HEK293 (cell line): ENCODE results near the gene RAB6A.

Source experiments
- CTCF ChIA-PET: fragments of 350-600 bp; formaldehyde crosslinking; extraction: SDS; loops from one replicate; lab custom pipeline; 2021; ENCODE audit warnings: antibody characterized with exemption; lab: Yijun Ruan, JAX
- POLR2A ChIA-PET: fragments of 300-600 bp; formaldehyde crosslinking; extraction: SDS; loops from one replicate; lab custom pipeline; 2020; ENCODE audit warnings: antibody characterized with exemption, inconsistent platforms; lab: Yijun Ruan, JAX
- H3K27ac ChIP-seq: fragments of 200-500 bp; sonication (Bioruptor generic); 2 replicates; pipeline ENCODE4 v1.5.1; 2014; ENCODE audit warnings: low read depth, low read length, control low read depth, inconsistent platforms; ENCODE audit errors: extremely low read depth
- H3K36me3 ChIP-seq, 2 experiments: fragments of 200-500 bp in 1 of 2; sonication (Bioruptor generic) in 1 of 2; 1 replicate in 1 of 2; 2 replicates in 1 of 2; pipeline ENCODE4 v1.5.1; 2014 to 2017; ENCODE audit warnings: inconsistent platforms in 2 of 2, low read length in 2 of 2; ENCODE audit not compliant: control insufficient read depth in 2 of 2, insufficient read depth in 1 of 2
- H3K4me1 ChIP-seq: fragments of 200-500 bp; sonication (Bioruptor generic); 2 replicates; pipeline ENCODE4 v1.5.1; 2014; ENCODE audit warnings: mild to moderate bottlenecking, low read length, inconsistent platforms; ENCODE audit not compliant: control insufficient read depth, insufficient read depth
- H3K4me3 ChIP-seq: 2 replicates; pipeline ENCODE4 v1.5.1; 2011; ENCODE audit warnings: low read depth, mild to moderate bottlenecking, control low read depth, low read length, moderate library complexity
- H3K9me3 ChIP-seq: fragments of 200-500 bp; sonication (Bioruptor generic); 2 replicates; pipeline ENCODE4 v1.5.1; 2014; ENCODE audit warnings: low read depth, low read length, inconsistent platforms; ENCODE audit not compliant: control insufficient read depth, insufficient read depth
- GLI2 ChIP-seq: fragments of 450-650 bp; formaldehyde crosslinking; IDR thresholded peaks from 2 replicates; pipeline ENCODE4; 2017; ENCODE audit warnings: missing biosample characterization, missing genetic modification characterization, low read depth, borderline replicate concordance
- GLI4 ChIP-seq: fragments of 450-650 bp; formaldehyde crosslinking; IDR thresholded peaks from 2 replicates; pipeline ENCODE4 v1.5.1; 2016; ENCODE audit warnings: missing biosample characterization, missing genetic modification characterization
- ZBTB1 ChIP-seq: fragments of 450-650 bp; formaldehyde crosslinking; IDR thresholded peaks from 2 replicates; pipeline ENCODE4 v1.5.1; 2016; ENCODE audit warnings: missing biosample characterization, missing genetic modification characterization
- ZBTB20 ChIP-seq: fragments of 450-650 bp; formaldehyde crosslinking; IDR thresholded peaks from 2 replicates; pipeline ENCODE4 v1.5.1; 2016; ENCODE audit warnings: missing biosample characterization, missing genetic modification characterization
- ZBTB44 ChIP-seq: fragments of 450-650 bp; IDR thresholded peaks from 2 replicates; pipeline ENCODE4 v1.5.1; 2018; ENCODE audit warnings: missing biosample characterization, mild to moderate bottlenecking, missing genetic modification characterization
- ZNF112 ChIP-seq: fragments of 450-650 bp; formaldehyde crosslinking; IDR thresholded peaks from 2 replicates; pipeline ENCODE4 v1.5.0; 2017; ENCODE audit warnings: missing biosample characterization, missing genetic modification characterization
- ZNF16 ChIP-seq: fragments of 450-650 bp; formaldehyde crosslinking; IDR thresholded peaks from 2 replicates; pipeline ENCODE4 v1.5.1; 2016; ENCODE audit warnings: low read depth, missing biosample characterization, missing genetic modification characterization
- ZNF174 ChIP-seq: fragments of 450-650 bp; formaldehyde crosslinking; IDR thresholded peaks from 2 replicates; pipeline ENCODE4 v1.5.0; 2017; ENCODE audit warnings: missing biosample characterization, mild to moderate bottlenecking, missing genetic modification characterization
- ZNF24 ChIP-seq: fragments of 450-650 bp; formaldehyde crosslinking; IDR thresholded peaks from 2 replicates; pipeline ENCODE4 v1.5.1; 2016; ENCODE audit warnings: missing biosample characterization, missing genetic modification characterization
- ZNF335 ChIP-seq: fragments of 450-650 bp; formaldehyde crosslinking; conservative IDR thresholded peaks from 2 replicates; pipeline ENCODE4 v1.5.1; 2016; ENCODE audit warnings: missing biosample characterization, missing genetic modification characterization
- ZNF341 ChIP-seq: fragments of 450-650 bp; formaldehyde crosslinking; IDR thresholded peaks from 2 replicates; pipeline ENCODE4; 2016; ENCODE audit warnings: low read depth, missing biosample characterization, missing genetic modification characterization
- ZNF37A ChIP-seq: fragments of 450-650 bp; IDR thresholded peaks from 2 replicates; pipeline ENCODE4 v1.5.1; 2018; ENCODE audit warnings: missing biosample characterization, missing genetic modification characterization
- ZNF473 ChIP-seq: fragments of 450-650 bp; formaldehyde crosslinking; IDR thresholded peaks from 2 replicates; pipeline ENCODE4 v1.5.1; 2017; ENCODE audit warnings: missing biosample characterization, missing genetic modification characterization
- ZNF501 ChIP-seq: fragments of 450-650 bp; formaldehyde crosslinking; IDR thresholded peaks from 2 replicates; pipeline ENCODE4 v1.5.1; 2016; ENCODE audit warnings: missing biosample characterization, missing genetic modification characterization
- ZNF521 ChIP-seq: fragments of 450-650 bp; formaldehyde crosslinking; IDR thresholded peaks from 2 replicates; pipeline ENCODE4 v1.5.1; 2017; ENCODE audit warnings: missing biosample characterization, mild to moderate bottlenecking, missing genetic modification characterization
- ZNF621 ChIP-seq: fragments of 450-650 bp; formaldehyde crosslinking; IDR thresholded peaks from 2 replicates; pipeline ENCODE4 v1.5.1; 2017; ENCODE audit warnings: missing biosample characterization, missing genetic modification characterization
- ZNF777 ChIP-seq: fragments of 450-650 bp; formaldehyde crosslinking; IDR thresholded peaks from 2 replicates; pipeline ENCODE4 v1.5.1; 2017; ENCODE audit warnings: missing biosample characterization, missing genetic modification characterization, borderline replicate concordance
- ZSCAN23 ChIP-seq: fragments of 450-650 bp; formaldehyde crosslinking; IDR thresholded peaks from 2 replicates; pipeline ENCODE4 v1.5.1; 2016; ENCODE audit warnings: missing biosample characterization, missing genetic modification characterization
- ZSCAN5A ChIP-seq: fragments of 450-650 bp; formaldehyde crosslinking; IDR thresholded peaks from 2 replicates; pipeline ENCODE4 v1.5.1; 2016; ENCODE audit warnings: missing biosample characterization, missing genetic modification characterization
- TF ChIP-seq, protein P1 (sequence below): fragments of 450-650 bp; formaldehyde crosslinking; IDR thresholded peaks from 2 replicates; pipeline ENCODE4 v1.5.1; 2017; ENCODE audit warnings: missing biosample characterization, missing genetic modification characterization

The RAB6A gene

DNA sequence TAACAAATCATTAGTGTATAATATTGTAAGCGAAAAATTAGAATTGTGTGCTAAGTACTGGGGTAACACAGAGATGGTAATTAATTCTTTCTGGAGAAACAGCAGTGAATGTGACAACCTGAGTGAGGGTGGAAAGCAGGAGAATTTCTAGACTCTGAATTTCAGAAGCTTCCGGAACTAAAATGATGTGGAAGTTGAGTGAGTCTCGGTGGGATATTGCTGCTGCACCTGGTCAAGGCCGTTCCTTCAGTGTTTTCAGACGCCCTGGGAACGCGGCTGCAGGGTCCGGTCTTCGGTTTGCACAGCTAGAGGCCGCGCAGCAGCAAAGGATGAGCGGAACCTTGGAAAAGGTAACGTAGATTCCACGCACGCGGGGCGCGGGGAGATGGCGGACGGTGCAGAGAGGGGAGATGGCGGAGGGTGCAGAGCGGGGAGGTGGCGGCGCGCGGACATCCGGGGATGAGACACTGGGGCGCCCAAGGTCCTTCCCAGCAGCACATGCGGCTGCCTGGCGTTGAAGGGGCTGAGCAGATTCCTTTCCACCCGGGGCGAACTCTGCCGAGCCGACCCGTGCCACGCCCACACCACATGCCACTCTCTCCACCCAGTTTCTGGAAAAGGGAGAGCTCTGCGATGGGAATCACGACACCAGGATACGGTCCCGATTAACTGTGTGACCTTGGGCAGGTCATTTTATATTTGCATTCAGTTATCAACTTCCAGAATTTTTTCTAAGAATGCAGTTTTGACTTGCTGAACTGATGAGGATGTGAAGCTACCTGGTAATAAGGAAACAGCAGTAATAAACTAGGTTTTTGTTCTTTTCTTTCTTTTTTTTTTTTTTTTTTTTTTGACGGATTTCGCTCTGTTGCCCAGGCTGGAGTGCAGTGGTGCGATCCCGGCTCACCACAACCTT, 27.0 kb upstream of the RAB6A start, which contains the start of gene MRPL48 (continued):
- TF ChIP-seq ZSCAN5A (tag by site-specific recombination) (peak; percentile 93), ZNF174 (tag by site-specific recombination) (no peak), ZSCAN23 (tag by site-specific recombination) (peak; percentile 77), ZNF521 (tag by site-specific recombination) (no peak), GLI2 (tag by site-specific recombination) (no peak), ZNF473 (tag by site-specific recombination) (no peak), ZNF16 (tag by site-specific recombination) (no peak), ZNF501 (tag by site-specific recombination) (peak; percentile 99), ZNF777 (tag by site-specific recombination) (peak; percentile 82; the same call in 1 of the 2 replicates), ZNF37A (tag by site-specific recombination) (no peak), ZNF112 (no peak), ZBTB20 (peak; percentile 90), GLI4 (tag by site-specific recombination) (peak; percentile 96), ZBTB44 (no peak), ZBTB1 (tag by site-specific recombination) (peak; percentile 75; the same call in 1 of the 2 replicates)
- TF ChIP-seq, protein P1, sequence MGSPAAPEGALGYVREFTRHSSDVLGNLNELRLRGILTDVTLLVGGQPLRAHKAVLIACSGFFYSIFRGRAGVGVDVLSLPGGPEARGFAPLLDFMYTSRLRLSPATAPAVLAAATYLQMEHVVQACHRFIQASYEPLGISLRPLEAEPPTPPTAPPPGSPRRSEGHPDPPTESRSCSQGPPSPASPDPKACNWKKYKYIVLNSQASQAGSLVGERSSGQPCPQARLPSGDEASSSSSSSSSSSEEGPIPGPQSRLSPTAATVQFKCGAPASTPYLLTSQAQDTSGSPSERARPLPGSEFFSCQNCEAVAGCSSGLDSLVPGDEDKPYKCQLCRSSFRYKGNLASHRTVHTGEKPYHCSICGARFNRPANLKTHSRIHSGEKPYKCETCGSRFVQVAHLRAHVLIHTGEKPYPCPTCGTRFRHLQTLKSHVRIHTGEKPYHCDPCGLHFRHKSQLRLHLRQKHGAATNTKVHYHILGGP (tag by site-specific recombination): no peak
- TF ChIP-seq, all 188 proteins: peak for 89

DNA sequence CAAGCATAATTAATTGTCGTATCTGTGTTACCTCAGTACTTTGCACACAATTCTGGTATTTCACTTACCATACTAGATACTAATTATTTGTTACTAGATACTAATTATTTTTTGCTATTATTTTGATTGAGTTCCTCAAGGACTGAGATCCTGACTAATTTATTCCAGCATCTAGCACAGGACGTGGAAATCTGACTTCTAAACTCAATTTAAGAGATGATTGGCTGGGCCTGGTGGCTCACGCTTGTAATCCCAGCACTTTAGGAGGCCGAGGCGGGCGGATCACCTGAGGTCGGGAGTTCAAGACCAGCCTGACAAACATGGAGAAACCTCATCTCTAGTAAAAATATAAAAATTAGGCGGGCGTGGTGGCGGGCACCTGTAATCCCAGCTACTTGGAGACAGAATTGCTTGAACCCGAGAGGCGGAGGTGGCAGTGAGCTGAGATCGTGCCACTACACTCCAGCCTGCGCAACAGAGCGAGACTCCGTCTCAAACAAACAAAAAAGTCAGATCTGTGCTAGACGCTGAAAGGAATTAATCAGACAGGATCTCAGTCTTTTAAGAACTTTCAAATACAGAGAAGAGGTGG, 26.3 kb upstream of the RAB6A start:
- TF ChIP-seq ZNF24 (no peak), ZNF621 (no peak), ZNF335 (tag by site-specific recombination) (peak; percentile 51; the same call in 1 of the 2 replicates), ZNF341 (tag by site-specific recombination) (no peak)
- H3K27ac ChIP-seq: peak overlapping the region; percentile 95
- H3K4me1 ChIP-seq: no peaks in the 10 kb centered on the region
- H3K9me3 ChIP-seq: no peaks in the 10 kb centered on the region
- ChIA-PET POLR2A (interaction anchor here (1.1 to 2.8 kb wide), 7 partner anchors 8 to 90 kb away, joined by 3 to 59 read pairs (median 5); partner anchors contain the start of genes COA4, PAAF1 and RAB6A), CTCF (no interaction called here)
- no peaks in the 10 kb centered on the region for H3K36me3 ChIP-seq
- H3K4me3 ChIP-seq: peak overlapping the region; percentile 99
